Central memory CD8-positive, alpha-beta T cell (primary cell): ENCODE measurements around the gene KIF16B.

Source experiments
- ATAC-seq: fragments of 150-1000 bp; cut with Tn5 transposase; replicated peaks from 2 replicates; pipeline ENCODE4 v1.10.0; 2022; ENCODE audit warnings: mild to moderate bottlenecking, moderate FRiP score, moderate number of reproducible peaks; ENCODE audit not compliant: poor library complexity, severe bottlenecking; ENCODE audit errors: extremely low read depth
- DNase-seq, 2 donors: peaks; one replicate each; pipeline ENCODE4 v3.0.0; 2021; ENCODE audit warnings: low spot score in 2 of 2
- H3K27ac Mint-ChIP-seq: one replicate; pipeline ENCODE4 v1.8.0; 2022; ENCODE audit warnings: low read depth, mild to moderate bottlenecking, moderate library complexity, mixed read lengths
- H3K27me3 Mint-ChIP-seq: one replicate; pipeline ENCODE4 v1.8.0; 2022; ENCODE audit warnings: mixed read lengths
- H3K36me3 Mint-ChIP-seq: one replicate; pipeline ENCODE4 v1.8.0; 2022; ENCODE audit warnings: mild to moderate bottlenecking, moderate library complexity, mixed read lengths; ENCODE audit not compliant: insufficient read depth
- H3K4me1 Mint-ChIP-seq: one replicate; pipeline ENCODE4 v1.8.0; 2022; ENCODE audit warnings: mixed read lengths
- H3K4me3 Mint-ChIP-seq: one replicate; pipeline ENCODE4 v1.8.0; 2022; ENCODE audit warnings: mild to moderate bottlenecking, moderate library complexity, mixed read lengths
- H3K9me3 Mint-ChIP-seq: one replicate; pipeline ENCODE4 v1.8.0; 2022; ENCODE audit warnings: mixed read lengths

The KIF16B gene

GRCh38 chr20:16573001-16573965 is at the start of gene KIF16B:
KIF16B (minus strand) TSS chr20:16573448; CDS start chr20:16573275, 173 bp downstream.
- H3K4me3 Mint-ChIP-seq = peak within 1 kb of the TSS; percentile 81
- no peaks in the 10 kb centered on the region for H3K9me3 Mint-ChIP-seq
- H3K27me3 Mint-ChIP-seq = no peaks in the 10 kb centered on the region
- peak within 1 kb of the TSS; percentile 44 for H3K27ac Mint-ChIP-seq
- peak; percentile 76 for ATAC-seq
- H3K4me1 Mint-ChIP-seq = peaks cover 33% of the 10 kb centered on the region
- H3K36me3 Mint-ChIP-seq = peaks cover 6% of the 10 kb centered on the region
- peak; percentile 58 to 62 for DNase-seq

- no peak overlapping the region for H3K27ac Mint-ChIP-seq
- H3K27me3 Mint-ChIP-seq = peaks cover 4% of the 10 kb centered on the region
- DNase-seq = no peak
- no peaks in the 10 kb centered on the region for H3K9me3 Mint-ChIP-seq
- no peaks in the 10 kb centered on the region for H3K36me3 Mint-ChIP-seq
- no peaks in the 10 kb centered on the region for H3K4me1 Mint-ChIP-seq
- no peak for ATAC-seq
- H3K4me3 Mint-ChIP-seq = no peak overlapping the region
These were observed 49.3 kb upstream of the KIF16B start for GRCh38 chr20:16622501-16622900.

GRCh38 chr20:16621435-16622141 is 48.3 kb upstream of the KIF16B start:
- no peaks in the 10 kb centered on the region for H3K4me1 Mint-ChIP-seq
- H3K27me3 Mint-ChIP-seq = no peaks in the 10 kb centered on the region
- H3K27ac Mint-ChIP-seq = no peak overlapping the region
- no peaks in the 10 kb centered on the region for H3K36me3 Mint-ChIP-seq
- peaks cover 3% of the 10 kb centered on the region for H3K9me3 Mint-ChIP-seq
- DNase-seq = no peak
- H3K4me3 Mint-ChIP-seq = no peak overlapping the region
- ATAC-seq = no peak

GRCh38 chr20:16620961-16621360 is 47.7 kb upstream of the KIF16B start:
- ATAC-seq = no peak
- Mint-ChIP-seq H3K27me3 (no peaks in the 10 kb centered on the region), H3K9me3 (peaks cover 6% of the 10 kb centered on the region), H3K4me3 (no peak overlapping the region), H3K36me3 (no peaks in the 10 kb centered on the region), H3K27ac (no peak overlapping the region), H3K4me1 (no peaks in the 10 kb centered on the region)
- DNase-seq = no peak

- no peaks in the 10 kb centered on the region for H3K4me1 Mint-ChIP-seq
- no peaks in the 10 kb centered on the region for H3K27me3 Mint-ChIP-seq
- no peaks in the 10 kb centered on the region for H3K36me3 Mint-ChIP-seq
- DNase-seq (no peak), ATAC-seq (no peak)
- H3K4me3 Mint-ChIP-seq = no peak overlapping the region
- no peak overlapping the region for H3K27ac Mint-ChIP-seq
- H3K9me3 Mint-ChIP-seq = peaks cover 6% of the 10 kb centered on the region
These were observed 46.7 kb upstream of the KIF16B start for GRCh38 chr20:16619953-16620352.

- DNase-seq (no peak), ATAC-seq (no peak)
- Mint-ChIP-seq H3K4me1 (no peaks in the 10 kb centered on the region), H3K27ac (no peak overlapping the region), H3K36me3 (no peaks in the 10 kb centered on the region), H3K4me3 (no peak overlapping the region), H3K27me3 (no peaks in the 10 kb centered on the region), H3K9me3 (peaks cover 6% of the 10 kb centered on the region)
These were observed 43.8 kb upstream of the KIF16B start for GRCh38 chr20:16617056-16617455.

GRCh38 chr20:16616317-16616716 is 43.1 kb upstream of the KIF16B start:
- H3K4me1 Mint-ChIP-seq = no peaks in the 10 kb centered on the region
- no peak for ATAC-seq
- no peak overlapping the region for H3K4me3 Mint-ChIP-seq
- DNase-seq = no peak
- no peaks in the 10 kb centered on the region for H3K36me3 Mint-ChIP-seq
- no peaks in the 10 kb centered on the region for H3K27me3 Mint-ChIP-seq
- H3K27ac Mint-ChIP-seq = no peak overlapping the region
- peaks cover 6% of the 10 kb centered on the region for H3K9me3 Mint-ChIP-seq

GRCh38 chr20:16615199-16615598 is 42.0 kb upstream of the KIF16B start:
- Mint-ChIP-seq H3K27ac (no peak overlapping the region), H3K4me3 (no peak overlapping the region), H3K36me3 (no peaks in the 10 kb centered on the region), H3K4me1 (no peaks in the 10 kb centered on the region), H3K9me3 (peaks cover 6% of the 10 kb centered on the region), H3K27me3 (no peaks in the 10 kb centered on the region)
- no peak for DNase-seq
- no peak for ATAC-seq

- no peaks in the 10 kb centered on the region for H3K4me1 Mint-ChIP-seq
- no peak overlapping the region for H3K4me3 Mint-ChIP-seq
- peaks cover 6% of the 10 kb centered on the region for H3K9me3 Mint-ChIP-seq
- no peaks in the 10 kb centered on the region for H3K27me3 Mint-ChIP-seq
- peaks cover 2% of the 10 kb centered on the region for H3K36me3 Mint-ChIP-seq
- no peak for ATAC-seq
- no peak overlapping the region for H3K27ac Mint-ChIP-seq
- DNase-seq = no peak
These were observed 40.7 kb upstream of the KIF16B start for GRCh38 chr20:16613954-16614353.

GRCh38 chr20:16612706-16613105 is 39.5 kb upstream of the KIF16B start:
- no peak for DNase-seq
- ATAC-seq = no peak
- Mint-ChIP-seq H3K4me1 (no peaks in the 10 kb centered on the region), H3K9me3 (peaks cover 6% of the 10 kb centered on the region), H3K36me3 (peaks cover 2% of the 10 kb centered on the region), H3K27ac (no peak overlapping the region), H3K4me3 (no peak overlapping the region), H3K27me3 (no peaks in the 10 kb centered on the region)

GRCh38 chr20:16611817-16612216 is 38.6 kb upstream of the KIF16B start:
- no peak for ATAC-seq
- H3K4me1 Mint-ChIP-seq = no peaks in the 10 kb centered on the region
- peaks cover 5% of the 10 kb centered on the region for H3K9me3 Mint-ChIP-seq
- DNase-seq = no peak
- H3K27ac Mint-ChIP-seq = no peak overlapping the region
- H3K4me3 Mint-ChIP-seq = no peak overlapping the region
- peaks cover 9% of the 10 kb centered on the region for H3K27me3 Mint-ChIP-seq
- H3K36me3 Mint-ChIP-seq = peaks cover 2% of the 10 kb centered on the region

- Mint-ChIP-seq H3K36me3 (peaks cover 2% of the 10 kb centered on the region), H3K27me3 (peaks cover 10% of the 10 kb centered on the region), H3K9me3 (no peaks in the 10 kb centered on the region), H3K4me3 (no peak overlapping the region), H3K27ac (no peak overlapping the region), H3K4me1 (no peaks in the 10 kb centered on the region)
- DNase-seq (no peak), ATAC-seq (no peak)
These were observed 35.8 kb upstream of the KIF16B start for GRCh38 chr20:16609066-16609465.

GRCh38 chr20:16608277-16608650 is 35.0 kb upstream of the KIF16B start:
- no peak overlapping the region for H3K4me3 Mint-ChIP-seq

More at GRCh38 chr20:16608277-16608650, 35.0 kb upstream of the KIF16B start:
- peaks cover 10% of the 10 kb centered on the region for H3K27me3 Mint-ChIP-seq
- ATAC-seq = no peak
- H3K9me3 Mint-ChIP-seq = no peaks in the 10 kb centered on the region
- H3K4me1 Mint-ChIP-seq = no peaks in the 10 kb centered on the region
- DNase-seq = no peak
- H3K36me3 Mint-ChIP-seq = peaks cover 2% of the 10 kb centered on the region
- no peak overlapping the region for H3K27ac Mint-ChIP-seq
